GM12873 (cell line): ENCODE data around the gene BBS9.

Experiments
- TF ChIP-seq, protein P1 (sequence below): IDR thresholded peaks from 2 replicates; pipeline ENCODE4 v1.5.1; 2012; ENCODE audit warnings: low read depth, mild to moderate bottlenecking, moderate library complexity, low read length, control low read depth; ENCODE audit not compliant: insufficient read depth; ENCODE audit errors: missing control alignments

BBS9 gene

DNA sequence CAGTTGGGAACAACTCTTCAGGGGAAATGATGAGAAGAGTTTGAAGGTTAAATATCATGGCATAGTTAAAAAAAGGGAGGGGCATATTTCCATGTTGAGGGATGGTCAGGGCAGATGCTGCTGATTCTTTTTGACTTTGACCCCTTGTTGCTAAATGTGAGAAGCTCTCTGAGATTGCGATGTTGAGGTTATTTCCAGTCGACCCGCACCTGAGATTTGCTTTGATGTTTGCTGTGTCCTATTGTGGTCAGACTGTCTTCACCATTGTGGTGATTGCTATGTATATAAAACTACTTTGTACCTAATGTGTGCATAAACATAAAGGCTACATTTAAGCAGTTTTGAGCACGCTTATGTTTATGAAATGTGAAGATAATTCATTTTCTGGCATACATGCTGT, 90.9 kb downstream of the BBS9 start:
- TF ChIP-seq, protein P1, sequence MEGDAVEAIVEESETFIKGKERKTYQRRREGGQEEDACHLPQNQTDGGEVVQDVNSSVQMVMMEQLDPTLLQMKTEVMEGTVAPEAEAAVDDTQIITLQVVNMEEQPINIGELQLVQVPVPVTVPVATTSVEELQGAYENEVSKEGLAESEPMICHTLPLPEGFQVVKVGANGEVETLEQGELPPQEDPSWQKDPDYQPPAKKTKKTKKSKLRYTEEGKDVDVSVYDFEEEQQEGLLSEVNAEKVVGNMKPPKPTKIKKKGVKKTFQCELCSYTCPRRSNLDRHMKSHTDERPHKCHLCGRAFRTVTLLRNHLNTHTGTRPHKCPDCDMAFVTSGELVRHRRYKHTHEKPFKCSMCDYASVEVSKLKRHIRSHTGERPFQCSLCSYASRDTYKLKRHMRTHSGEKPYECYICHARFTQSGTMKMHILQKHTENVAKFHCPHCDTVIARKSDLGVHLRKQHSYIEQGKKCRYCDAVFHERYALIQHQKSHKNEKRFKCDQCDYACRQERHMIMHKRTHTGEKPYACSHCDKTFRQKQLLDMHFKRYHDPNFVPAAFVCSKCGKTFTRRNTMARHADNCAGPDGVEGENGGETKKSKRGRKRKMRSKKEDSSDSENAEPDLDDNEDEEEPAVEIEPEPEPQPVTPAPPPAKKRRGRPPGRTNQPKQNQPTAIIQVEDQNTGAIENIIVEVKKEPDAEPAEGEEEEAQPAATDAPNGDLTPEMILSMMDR = no peak

DNA sequence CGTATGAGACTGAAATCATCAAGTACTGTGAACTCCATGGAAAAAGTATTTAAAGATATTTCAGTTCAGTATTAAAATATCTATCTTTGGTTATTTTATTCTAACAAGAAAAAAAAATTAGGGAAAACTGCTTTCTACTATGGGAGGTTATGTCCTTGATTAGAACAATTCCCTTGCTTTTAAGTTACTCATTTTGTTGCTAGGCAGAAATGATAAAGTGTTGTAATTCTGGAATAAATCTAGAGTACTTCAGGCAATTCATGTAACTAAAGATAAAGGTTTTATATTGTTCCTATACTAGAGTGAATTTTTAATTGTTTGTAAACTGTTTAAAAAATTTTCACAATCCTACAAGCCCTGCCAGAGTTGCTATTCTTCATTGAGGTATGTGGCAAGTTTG, 92.0 kb downstream of the BBS9 start:
- TF ChIP-seq, protein P1 = no peak

DNA sequence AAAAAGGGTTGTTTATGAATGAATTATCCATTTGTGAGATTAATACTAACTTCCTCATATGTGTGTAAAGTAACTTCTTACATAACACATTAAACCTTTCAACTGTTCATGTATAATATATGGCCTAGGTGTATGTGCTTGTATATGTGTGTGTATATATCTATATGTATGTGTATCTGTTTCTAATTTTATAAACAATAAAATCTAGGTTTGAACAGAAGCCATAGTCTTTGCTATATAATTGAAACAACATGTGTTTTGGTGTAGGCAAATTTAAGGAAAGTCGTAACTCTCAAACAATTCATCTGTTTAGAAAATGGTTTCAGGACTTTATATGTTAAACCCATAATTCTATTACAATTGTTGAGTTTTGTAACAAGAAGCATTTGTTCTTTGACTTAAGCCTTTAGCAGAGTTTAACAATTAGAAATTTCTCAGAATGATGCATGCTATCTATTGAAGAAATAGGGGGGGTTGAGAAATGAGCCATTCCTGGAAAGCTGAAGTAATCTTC, 103.3 kb downstream of the BBS9 start:
- TF ChIP-seq, protein P1 = no peak

- TF ChIP-seq, protein P1 = no peak
Observed at GRCh38 chr7:33233659-33234058, 104.3 kb downstream of the BBS9 start.

GRCh38 chr7:33237036-33237435, 107.7 kb downstream of the BBS9 start:
- TF ChIP-seq, protein P1 = no peak

- TF ChIP-seq, protein P1 = peak; percentile 42
Observed at GRCh38 chr7:33243319-33243881, 114.0 kb downstream of the BBS9 start.

DNA sequence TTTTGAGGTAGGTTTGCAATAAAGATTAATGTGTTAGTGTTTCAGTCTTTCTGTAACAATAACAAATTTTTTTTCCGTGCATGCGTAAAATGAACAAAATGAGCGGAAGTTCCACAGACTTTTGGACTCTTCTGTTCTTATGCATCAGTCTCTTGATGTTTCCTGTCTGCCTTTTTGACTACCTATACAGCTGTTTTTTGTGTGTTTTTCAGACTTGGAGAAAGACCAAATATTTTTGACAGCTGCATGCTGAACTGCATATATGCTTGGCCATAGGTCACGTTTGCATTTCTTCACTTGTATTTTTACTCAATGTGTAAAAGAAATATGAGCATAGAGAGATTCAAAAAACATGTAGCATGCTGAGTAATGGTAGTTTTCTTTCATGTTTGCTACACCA, 119.3 kb downstream of the BBS9 start:
- TF ChIP-seq, protein P1 = no peak

GRCh38 chr7:33250421-33250871, 121.1 kb downstream of the BBS9 start:
- TF ChIP-seq, protein P1 = no peak
